AG04449 (cell line): Measurements from ENCODE around the gene TEPSIN.

Experiments
- CTCF ChIA-PET: fragments of 350-600 bp; formaldehyde crosslinking; extraction: SDS; loops from one replicate; lab custom pipeline; 2021; ENCODE audit warnings: antibody characterized with exemption; lab: Yijun Ruan, JAX
- POLR2A ChIA-PET: fragments of 400-600, 350-600 bp; formaldehyde crosslinking; extraction: SDS; loops from one replicate; lab custom pipeline; 2020; ENCODE audit warnings: antibody characterized with exemption, inconsistent platforms; lab: Yijun Ruan, JAX
- DNase-seq: peaks from one replicate; pipeline ENCODE4 v3.0.0-alpha.2; 2010; ENCODE audit warnings: low read depth, low spot score
- H3K4me3 ChIP-seq: 2 replicates; pipeline ENCODE4 v1.5.1; 2011; ENCODE audit warnings: low read depth, mild to moderate bottlenecking, control low read depth, low read length
- CTCF ChIP-seq: IDR thresholded peaks from one replicate; pipeline ENCODE4 v1.5.1; 2011; ENCODE audit warnings: mild to moderate bottlenecking, moderate library complexity, low read length, control low read depth, inconsistent platforms; ENCODE audit not compliant: insufficient read depth; ENCODE audit errors: missing control alignments

TEPSIN gene

GRCh38 chr17:81234506-81234855, 4.4 kb downstream of the TEPSIN start:
- TF ChIP-seq CTCF, result no peak
- no peak for DNase-seq
- POLR2A ChIA-PET, result no interaction called here
- CTCF ChIA-PET, result no interaction called here
- no peak overlapping the region for H3K4me3 ChIP-seq

- ChIA-PET CTCF (no interaction called here), POLR2A (no interaction called here)
- no peak for TF ChIP-seq CTCF
- DNase-seq, result no peak
- no peak overlapping the region for H3K4me3 ChIP-seq
Observed at GRCh38 chr17:81233811-81234505, 4.9 kb downstream of the TEPSIN start.

GRCh38 chr17:81233316-81233715, 5.5 kb downstream of the TEPSIN start:
- TF ChIP-seq CTCF, result no peak
- no peak for DNase-seq
- ChIA-PET POLR2A (no interaction called here), CTCF (no interaction called here)
- no peak overlapping the region for H3K4me3 ChIP-seq

- no peak for TF ChIP-seq CTCF
- no peak for DNase-seq
- no peak overlapping the region for H3K4me3 ChIP-seq
- POLR2A ChIA-PET, result interaction anchor here (1.3 kb wide), 1 partner anchor 10 kb away, joined by 3 read pairs; the partner anchor contains the start of gene CEP131
- CTCF ChIA-PET, result no interaction called here
Observed at GRCh38 chr17:81232616-81233241, 6.1 kb downstream of the TEPSIN start.

GRCh38 chr17:81231766-81232581, 6.9 kb downstream of the TEPSIN start:
- CTCF ChIA-PET, result no interaction called here
- TF ChIP-seq CTCF, result no peak
- no peak overlapping the region for H3K4me3 ChIP-seq
- POLR2A ChIA-PET, result interaction anchor here (0.5 to 1.3 kb wide), 2 partner anchors 9 to 72 kb away, joined by 3 read pairs; partner anchors contain the start of gene CEP131
- no peak for DNase-seq

GRCh38 chr17:81231121-81231645, 7.7 kb downstream of the TEPSIN start:
- ChIA-PET POLR2A (interaction anchor here (0.5 to 1.3 kb wide), 2 partner anchors 8 to 72 kb away, joined by 3 read pairs; partner anchors contain the start of gene CEP131), CTCF (interaction anchor here (2.0 kb wide), 1 partner anchor 89 kb away, joined by 6 read pairs; no protein-coding TSS in a partner anchor)
- no peak for TF ChIP-seq CTCF
- DNase-seq, result no peak
- H3K4me3 ChIP-seq, result no peak overlapping the region
